Psoas muscle (tissue), 8 donors: ENCODE results near the gene CEMIP. TPM values are rescaled to one million over a fixed set of nuclear protein-coding genes. Genes with fewer than 3 reads are reported as not detected.

Source experiments
- ATAC-seq, 4 donors: fragments of 200-7000 bp; cut with Tn5 transposase; one replicate each; pipeline ENCODE4 v1.9.1; 2020; ENCODE audit warnings: moderate library complexity in 3 of 4, mild to moderate bottlenecking in 2 of 4
- DNase-seq, 2 donors: peaks; one replicate each; pipeline ENCODE4 v3.0.0-alpha.2; 2020
- H3K27ac ChIP-seq: fragments of 200-600 bp; one replicate; pipeline ENCODE4 v1.8.0; 2022
- H3K27me3 ChIP-seq, 3 donors: fragments of 200-600 bp in 1 of 3; one replicate each; pipeline versions ENCODE4 v1.6.1 to v1.8.0; 2013 to 2022; ENCODE audit warnings: low read length in 2 of 3, mild to moderate bottlenecking in 2 of 3, moderate library complexity in 1 of 3; ENCODE audit not compliant: insufficient read depth in 3 of 3
- H3K36me3 ChIP-seq, 2 donors: fragments of 200-600 bp in 1 of 2; one replicate each; pipeline versions ENCODE4 v1.6.1 to v1.8.0; 2013 to 2022; ENCODE audit warnings: low read depth in 1 of 2, mild to moderate bottlenecking in 1 of 2, moderate library complexity in 1 of 2; ENCODE audit not compliant: insufficient read depth in 1 of 2
- H3K4me1 ChIP-seq: fragments of 200-600 bp; one replicate; pipeline ENCODE4 v1.8.0; 2022
- H3K4me3 ChIP-seq: fragments of 200-600 bp; one replicate; pipeline ENCODE4 v1.8.0; 2022; ENCODE audit warnings: mild to moderate bottlenecking
- H3K9me3 ChIP-seq: fragments of 200-600 bp; one replicate; pipeline ENCODE4 v1.8.0; 2022
- CTCF ChIP-seq: fragments of 200-600 bp; IDR thresholded peaks from one replicate; pipeline ENCODE4 v1.8.0; 2022; ENCODE audit warnings: antibody characterized with exemption
- WGBS, 3 donors: extraction: QIAGEN DNeasy Blood & Tissue Kit; methylation state at CpG; one replicate each; pipeline versions ENCODE4 v1.1.6 to v1.1.7; 2013; 5-methylcytosine and 5-hydroxymethylcytosine counted together
- intact Hi-C, 2 donors: fragments of 100-400 bp; cut with DNase I; formaldehyde crosslinking; loops; one replicate each; pipeline versions ENCODE4 v1.11.0 to v1.14.2; 2022
- polyA plus RNA-seq, 3 donors: library from polyadenylated mRNA; stranded (reverse); fragments of 200-250 nt; gene quantifications; one replicate each; pipeline ENCODE4 v1.2.3, GENCODE V29; 2013
- total RNA-seq, 4 donors: library from RNA; stranded (reverse); fragmentation: NEBNext Ultra II Directional in 2 of 4; extraction: Animal tissue kit (Norgen Biotek cat#: 25700) in 2 of 4; gene quantifications; one replicate each; pipeline versions ENCODE4 v1.2.1 to v1.2.4, GENCODE V29; 2021 to 2023
- donor health status: healthy with polysubstance abuse.
- donor health status: DM: no; HTN: no; CAD: no; lungs with moderate emphysema.
- donor health status: Bipolar disorder and iron deficiency.
- donor health status: healthy.
- donor health status: DM: yes; HTN: yes; CAD: no.
- donor health status: DM: no; HTN: no; CAD: no.
- donor health status: DM: no; HTN: no; CAD: no.
- donor health status: DM: yes; HTN: yes; CAD: no.

CEMIP gene
- total and polyA plus RNA-seq, 7 donors, result under 0.01 to 0.96 (median 0.04) TPM

- no peaks in the 10 kb centered on the region for H3K36me3 ChIP-seq
- no peak for TF ChIP-seq CTCF
- H3K27me3 ChIP-seq, result peaks cover 0 to 10% (median 0%) of the 10 kb centered on the region in 3 donors
- ATAC-seq (peak; percentile 54 to 75 (median 66)), DNase-seq (peak in 1 of 2 donors; percentile 36)
- H3K4me1 ChIP-seq, result no peaks in the 10 kb centered on the region
- 32 to 52% (median 34%) methylated on average over 8 of the region's 8 CpGs for WGBS, 3 donors
- H3K27ac ChIP-seq, result no peak overlapping the region
- no peaks in the 10 kb centered on the region for H3K9me3 ChIP-seq
- intact Hi-C loops, result no loop called here
- no peak overlapping the region for H3K4me3 ChIP-seq
Observed at GRCh38 chr15:80849308-80849707, 70.1 kb downstream of the CEMIP start.

- H3K36me3 ChIP-seq, result no peaks in the 10 kb centered on the region
- no peak overlapping the region for H3K4me3 ChIP-seq
- H3K9me3 ChIP-seq, result no peaks in the 10 kb centered on the region
- peaks cover 0 to 10% (median 0%) of the 10 kb centered on the region in 3 donors for H3K27me3 ChIP-seq
- H3K4me1 ChIP-seq, result no peaks in the 10 kb centered on the region
- H3K27ac ChIP-seq, result no peak overlapping the region
- TF ChIP-seq CTCF, result no peak
- DNase-seq (no peak), ATAC-seq (no peak)
- WGBS, 3 donors, result 86 to 93% (median 93%) methylated on average over 6 of the region's 6 CpGs
- intact Hi-C loops, result no loop called here
Observed at GRCh38 chr15:80850941-80851451, 71.8 kb downstream of the CEMIP start.

GRCh38 chr15:80852676-80853075, 73.5 kb downstream of the CEMIP start:
- 80 to 91% (median 82%) methylated on average over 4 of the region's 4 CpGs for whole genome bisulfite sequencing, 3 donors
- intact Hi-C loops, result no loop called here
- H3K36me3 ChIP-seq, result no peaks in the 10 kb centered on the region
- DNase-seq (no peak), ATAC-seq (no peak)
- peaks cover 0 to 9% (median 0%) of the 10 kb centered on the region in 3 donors for H3K27me3 ChIP-seq
- TF ChIP-seq CTCF, result no peak
- no peak overlapping the region for H3K27ac ChIP-seq
- no peak overlapping the region for H3K4me3 ChIP-seq
- H3K9me3 ChIP-seq, result no peaks in the 10 kb centered on the region
- peaks cover 8% of the 10 kb centered on the region for H3K4me1 ChIP-seq

GRCh38 chr15:80854104-80854503, 74.9 kb downstream of the CEMIP start:
- Histone ChIP-seq H3K4me1 (peaks cover 8% of the 10 kb centered on the region), H3K9me3 (no peaks in the 10 kb centered on the region), H3K36me3 (no peaks in the 10 kb centered on the region), H3K27me3 (peaks cover 0 to 4% (median 0%) of the 10 kb centered on the region in 3 donors), H3K27ac (no peak overlapping the region), H3K4me3 (no peak overlapping the region)
- 56 to 70% (median 67%) methylated on average over 6 of the region's 6 CpGs for WGBS, 3 donors
- ATAC-seq, result no peak
- no peak for DNase-seq
- TF ChIP-seq CTCF, result no peak
- intact Hi-C loops, result no loop called here

- H3K4me3 ChIP-seq, result no peak overlapping the region
- intact Hi-C loops, result no loop called here
- DNase-seq (no peak), ATAC-seq (no peak)
- no peak overlapping the region for H3K27ac ChIP-seq
- no peaks in the 10 kb centered on the region for H3K9me3 ChIP-seq
- no peak for TF ChIP-seq CTCF
- 95 to 96% (median 95%) methylated on average over 4 of the region's 4 CpGs for WGBS, 3 donors
- no peaks in the 10 kb centered on the region for H3K36me3 ChIP-seq
- H3K4me1 ChIP-seq, result peaks cover 8% of the 10 kb centered on the region
- peaks cover 0 to 4% (median 0%) of the 10 kb centered on the region in 3 donors for H3K27me3 ChIP-seq
Observed at GRCh38 chr15:80855206-80855605, 76.0 kb downstream of the CEMIP start.
